GM12872 (cell line): ENCODE results near the gene CNTN5.

Experiments
- TF ChIP-seq, protein P1 (sequence below): IDR thresholded peaks from 3 replicates; pipeline ENCODE4 v1.5.1; 2011; ENCODE audit warnings: low read depth, mild to moderate bottlenecking, low read length, moderate library complexity; ENCODE audit not compliant: insufficient read depth

Gene CNTN5

DNA sequence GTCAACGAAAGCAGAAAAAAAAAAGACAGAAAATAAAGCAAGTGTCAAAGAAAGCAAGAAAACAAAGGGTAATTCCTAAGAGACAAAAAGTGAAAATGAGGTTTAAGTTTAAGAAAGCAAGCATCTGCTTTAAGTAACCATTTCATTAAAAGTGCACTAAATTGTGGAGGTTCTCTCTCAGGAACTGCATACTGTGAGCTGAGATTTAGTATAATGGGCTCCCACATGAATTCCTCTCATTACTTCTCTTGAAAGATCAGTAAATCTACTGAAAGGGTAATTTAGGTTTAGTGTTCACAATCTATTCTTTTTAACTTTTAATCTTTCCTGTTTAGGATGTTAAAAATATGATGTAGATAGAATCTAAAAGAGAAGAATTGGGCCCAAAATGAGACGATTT lies 1201.0 kb downstream of the CNTN5 start:
- TF ChIP-seq, protein P1, sequence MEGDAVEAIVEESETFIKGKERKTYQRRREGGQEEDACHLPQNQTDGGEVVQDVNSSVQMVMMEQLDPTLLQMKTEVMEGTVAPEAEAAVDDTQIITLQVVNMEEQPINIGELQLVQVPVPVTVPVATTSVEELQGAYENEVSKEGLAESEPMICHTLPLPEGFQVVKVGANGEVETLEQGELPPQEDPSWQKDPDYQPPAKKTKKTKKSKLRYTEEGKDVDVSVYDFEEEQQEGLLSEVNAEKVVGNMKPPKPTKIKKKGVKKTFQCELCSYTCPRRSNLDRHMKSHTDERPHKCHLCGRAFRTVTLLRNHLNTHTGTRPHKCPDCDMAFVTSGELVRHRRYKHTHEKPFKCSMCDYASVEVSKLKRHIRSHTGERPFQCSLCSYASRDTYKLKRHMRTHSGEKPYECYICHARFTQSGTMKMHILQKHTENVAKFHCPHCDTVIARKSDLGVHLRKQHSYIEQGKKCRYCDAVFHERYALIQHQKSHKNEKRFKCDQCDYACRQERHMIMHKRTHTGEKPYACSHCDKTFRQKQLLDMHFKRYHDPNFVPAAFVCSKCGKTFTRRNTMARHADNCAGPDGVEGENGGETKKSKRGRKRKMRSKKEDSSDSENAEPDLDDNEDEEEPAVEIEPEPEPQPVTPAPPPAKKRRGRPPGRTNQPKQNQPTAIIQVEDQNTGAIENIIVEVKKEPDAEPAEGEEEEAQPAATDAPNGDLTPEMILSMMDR = no peak

DNA sequence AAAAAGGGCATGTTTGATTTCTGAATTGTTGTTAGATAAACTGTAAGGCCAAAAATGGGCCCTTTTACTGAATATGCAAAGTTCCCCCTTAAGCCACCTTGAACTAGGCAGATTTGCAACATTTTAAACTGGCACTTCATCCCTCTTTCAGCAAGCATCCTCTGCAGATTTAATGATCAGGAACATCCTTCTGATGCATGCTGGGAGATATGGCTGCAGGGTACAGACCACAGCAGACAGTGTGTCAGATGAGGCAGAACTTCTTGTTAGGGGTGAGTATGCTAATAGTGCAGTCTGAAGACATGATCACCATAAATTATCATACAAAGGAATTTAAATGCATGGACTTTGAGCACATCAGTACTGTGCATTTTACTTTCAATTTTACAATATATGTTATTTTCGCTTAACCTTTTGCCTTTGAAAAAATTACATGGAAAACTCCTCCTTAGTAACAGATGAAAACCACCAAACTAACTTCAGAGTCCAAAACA lies 1203.8 kb downstream of the CNTN5 start:
- TF ChIP-seq, protein P1 = no peak

DNA sequence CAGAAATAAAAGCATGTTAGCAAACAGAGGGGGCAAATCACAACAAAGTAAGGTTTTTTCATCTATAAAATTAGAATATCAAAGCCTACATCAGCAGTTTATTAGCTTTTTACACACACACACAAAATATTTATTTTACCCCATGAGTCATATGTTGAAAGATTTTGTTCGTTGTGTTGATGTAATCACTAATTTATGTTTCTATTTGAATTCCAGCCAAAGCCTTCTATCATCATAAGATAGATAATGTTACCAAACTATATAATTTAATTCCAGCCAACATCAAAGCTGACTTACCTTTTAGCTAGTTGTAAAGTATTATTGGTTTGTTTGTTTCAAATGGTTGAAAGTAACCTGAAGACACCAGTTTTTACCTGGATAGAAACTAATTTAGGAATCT lies 1208.3 kb downstream of the CNTN5 start:
- TF ChIP-seq, protein P1 = no peak

DNA sequence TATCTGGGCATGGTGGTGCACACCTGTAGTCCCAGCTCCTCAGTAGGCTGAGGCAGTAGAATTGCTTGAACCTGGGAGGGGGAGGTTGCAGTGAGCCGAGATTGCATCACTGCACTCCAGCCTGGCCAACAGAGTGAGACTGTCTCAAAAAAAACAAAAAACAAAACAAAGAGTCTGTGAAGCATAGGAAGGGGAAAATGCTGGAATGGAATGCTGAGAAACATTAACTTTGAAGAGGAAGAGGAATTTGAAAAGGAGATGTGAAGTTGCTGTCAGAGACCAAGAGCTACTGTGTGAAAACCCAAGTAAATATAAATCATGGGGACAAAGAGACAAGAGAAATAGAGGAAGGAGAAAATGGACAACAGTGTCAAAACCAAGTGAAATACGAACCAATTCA lies 1211.3 kb downstream of the CNTN5 start:
- TF ChIP-seq, protein P1 = no peak

DNA sequence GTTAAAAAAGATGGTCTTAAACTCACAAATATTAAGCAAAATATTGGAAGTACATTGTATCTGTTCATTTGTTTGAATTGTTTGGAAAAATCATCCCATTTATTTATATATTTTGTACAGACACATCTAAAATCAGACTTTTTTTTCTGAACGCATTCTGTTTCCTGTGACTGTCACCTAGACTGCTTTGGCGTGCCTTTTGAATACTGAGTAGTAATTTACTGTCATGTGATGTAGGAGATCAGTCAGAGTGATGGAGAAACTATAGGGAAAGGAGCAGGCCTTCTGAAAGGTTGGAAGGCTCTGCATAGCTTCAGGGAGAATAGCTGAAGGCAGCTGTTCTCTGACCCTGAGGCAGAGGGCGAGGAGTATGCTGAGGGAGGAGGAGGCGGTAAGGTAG lies 1214.3 kb downstream of the CNTN5 start:
- TF ChIP-seq, protein P1 = no peak

DNA sequence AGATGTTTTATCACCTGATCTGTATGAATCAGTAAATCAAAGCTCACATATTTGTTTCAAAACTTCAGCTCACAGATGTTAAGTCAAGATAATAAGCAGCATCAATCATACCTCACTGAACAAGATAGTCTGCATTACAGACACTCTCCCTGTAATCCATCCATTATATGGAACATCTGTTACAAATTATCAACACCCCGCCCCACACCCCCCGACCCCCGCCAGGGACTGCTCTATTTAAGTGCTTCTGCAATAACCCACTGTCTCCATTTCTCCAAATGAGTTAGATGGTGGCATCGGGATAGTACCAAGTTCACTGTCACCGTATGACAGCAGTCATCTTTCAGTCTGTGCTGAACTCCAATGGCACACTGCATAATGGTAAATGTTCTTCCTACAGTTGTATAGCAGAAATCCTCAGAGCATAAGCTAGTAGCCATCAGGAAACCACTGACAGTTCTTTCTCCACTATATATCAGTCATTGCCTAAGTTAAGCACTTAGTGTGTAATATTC lies 1219.3 kb downstream of the CNTN5 start:
- TF ChIP-seq, protein P1 = no peak

GRCh38 chr11:100247704-100248103 lies 1227.0 kb downstream of the CNTN5 start:
- TF ChIP-seq, protein P1 = no peak
